CD4-positive, alpha-beta T cell treated with Interferon gamma for 1 hour (primary cell): Measurements from ENCODE around the gene LYPD1.
"Not testable (repeated sequence)": the region's sequence is repeated elsewhere in the genome, so short reads cannot be mapped to it uniquely, and the experiment has no call there.

Source experiments
- DNase-seq: peaks from one replicate; pipeline ENCODE4 v3.0.0-alpha.2; 2020

The LYPD1 gene

GRCh38 chr2:132669908-132670495, at the start of gene LYPD1:
LYPD1 (minus strand) TSS chr2:132670205; CDS start chr2:132669932, 273 bp downstream.
- DNase-seq, result no peak

GRCh38 chr2:132719480-132719879, 49.5 kb upstream of the LYPD1 start:
- DNase-seq, result no peak

- no peak for DNase-seq
These were observed 46.9 kb upstream of the LYPD1 start for GRCh38 chr2:132716954-132717353.

GRCh38 chr2:132715386-132716351, 45.7 kb upstream of the LYPD1 start:
- no peak for DNase-seq

- DNase-seq, result no peak
These were observed 33.4 kb upstream of the LYPD1 start for GRCh38 chr2:132703396-132703795.

- no peak for DNase-seq
These were observed 31.8 kb upstream of the LYPD1 start for GRCh38 chr2:132701810-132702209.

GRCh38 chr2:132699802-132700201, 29.8 kb upstream of the LYPD1 start:
- not testable (repeated sequence) for DNase-seq

- not testable (repeated sequence) for DNase-seq
These were observed 28.3 kb upstream of the LYPD1 start for GRCh38 chr2:132698347-132698746.

- no peak for DNase-seq
These were observed 27.7 kb upstream of the LYPD1 start for GRCh38 chr2:132697556-132698205.

GRCh38 chr2:132692816-132693215, 22.8 kb upstream of the LYPD1 start:
- no peak for DNase-seq

GRCh38 chr2:132691556-132691955, 21.6 kb upstream of the LYPD1 start:
- DNase-seq, result no peak

GRCh38 chr2:132690664-132691303, 20.8 kb upstream of the LYPD1 start:
- no peak for DNase-seq

GRCh38 chr2:132681766-132682165, 11.8 kb upstream of the LYPD1 start:
- no peak for DNase-seq

- DNase-seq, result no peak
These were observed 10.5 kb upstream of the LYPD1 start for GRCh38 chr2:132680544-132680943.

- DNase-seq, result no peak
These were observed 8.5 kb upstream of the LYPD1 start for GRCh38 chr2:132678483-132678882.

- DNase-seq, result no peak
These were observed 7.7 kb upstream of the LYPD1 start for GRCh38 chr2:132677661-132678060.

GRCh38 chr2:132676999-132677398, 7.0 kb upstream of the LYPD1 start:
- DNase-seq, result no peak

- DNase-seq, result no peak
These were observed 1.3 kb upstream of the LYPD1 start for GRCh38 chr2:132671151-132671835.

- DNase-seq, result no peak
These were observed 618 bp upstream of the LYPD1 start for GRCh38 chr2:132670496-132671150.

GRCh38 chr2:132668987-132669907, 758 bp downstream of the LYPD1 start:
- no peak for DNase-seq
